Astrocyte (in vitro differentiated cells and primary cell): ENCODE measurements around the gene ASB7.

Experiments used
- EZH2 ChIP-seq: IDR thresholded peaks from 2 replicates; pipeline ENCODE4 v1.6.1; 2012; ENCODE audit warnings: mild to moderate bottlenecking, low read length, inconsistent platforms; ENCODE audit not compliant: insufficient read depth
- TF ChIP-seq, protein P1 (sequence below): IDR thresholded peaks from 2 replicates; pipeline ENCODE4 v1.5.1; 2011; ENCODE audit warnings: low read depth, mild to moderate bottlenecking, inconsistent platforms, low read length, moderate library complexity; ENCODE audit not compliant: insufficient read depth

DNA sequence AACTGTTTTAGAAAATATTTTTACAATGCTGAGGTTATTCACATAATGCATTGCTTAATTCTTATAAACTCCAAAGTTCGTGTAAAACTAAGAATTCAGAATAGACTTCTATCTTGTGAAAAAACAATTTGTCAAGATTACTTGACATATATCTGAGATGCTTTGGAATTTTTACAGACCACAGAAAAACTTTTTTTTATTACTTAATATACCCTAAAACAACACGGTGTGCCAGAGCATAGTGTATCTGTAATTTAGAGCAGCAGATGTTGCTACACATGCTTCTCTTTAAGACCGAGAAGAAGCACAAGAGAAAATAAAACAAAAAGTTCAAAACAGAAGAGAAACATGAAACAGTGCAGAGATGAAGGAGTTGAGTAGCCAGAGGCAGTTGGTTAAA is 26.4 kb downstream of the ASB7 start:
- TF ChIP-seq, protein P1, sequence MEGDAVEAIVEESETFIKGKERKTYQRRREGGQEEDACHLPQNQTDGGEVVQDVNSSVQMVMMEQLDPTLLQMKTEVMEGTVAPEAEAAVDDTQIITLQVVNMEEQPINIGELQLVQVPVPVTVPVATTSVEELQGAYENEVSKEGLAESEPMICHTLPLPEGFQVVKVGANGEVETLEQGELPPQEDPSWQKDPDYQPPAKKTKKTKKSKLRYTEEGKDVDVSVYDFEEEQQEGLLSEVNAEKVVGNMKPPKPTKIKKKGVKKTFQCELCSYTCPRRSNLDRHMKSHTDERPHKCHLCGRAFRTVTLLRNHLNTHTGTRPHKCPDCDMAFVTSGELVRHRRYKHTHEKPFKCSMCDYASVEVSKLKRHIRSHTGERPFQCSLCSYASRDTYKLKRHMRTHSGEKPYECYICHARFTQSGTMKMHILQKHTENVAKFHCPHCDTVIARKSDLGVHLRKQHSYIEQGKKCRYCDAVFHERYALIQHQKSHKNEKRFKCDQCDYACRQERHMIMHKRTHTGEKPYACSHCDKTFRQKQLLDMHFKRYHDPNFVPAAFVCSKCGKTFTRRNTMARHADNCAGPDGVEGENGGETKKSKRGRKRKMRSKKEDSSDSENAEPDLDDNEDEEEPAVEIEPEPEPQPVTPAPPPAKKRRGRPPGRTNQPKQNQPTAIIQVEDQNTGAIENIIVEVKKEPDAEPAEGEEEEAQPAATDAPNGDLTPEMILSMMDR, result no peak
- TF ChIP-seq EZH2, result no peak
